NOMO-1 treated with DMSO at 0.1 percent for 48 hours (cell line): Measurements from ENCODE around the gene DGLUCY.
A peak's percentile ranks its signal among the peaks of the same experiment; 100 is the strongest.
"Not testable (repeated sequence)": the region's sequence is repeated elsewhere in the genome, so short reads cannot be mapped to it uniquely, and the experiment has no call there.

Experiments used
- DNase-seq: peaks from one replicate; lab custom pipeline; 2025; ENCODE audit not compliant: unreplicated experiment; lab: John Stamatoyannopoulos, UW

DGLUCY gene

DNA sequence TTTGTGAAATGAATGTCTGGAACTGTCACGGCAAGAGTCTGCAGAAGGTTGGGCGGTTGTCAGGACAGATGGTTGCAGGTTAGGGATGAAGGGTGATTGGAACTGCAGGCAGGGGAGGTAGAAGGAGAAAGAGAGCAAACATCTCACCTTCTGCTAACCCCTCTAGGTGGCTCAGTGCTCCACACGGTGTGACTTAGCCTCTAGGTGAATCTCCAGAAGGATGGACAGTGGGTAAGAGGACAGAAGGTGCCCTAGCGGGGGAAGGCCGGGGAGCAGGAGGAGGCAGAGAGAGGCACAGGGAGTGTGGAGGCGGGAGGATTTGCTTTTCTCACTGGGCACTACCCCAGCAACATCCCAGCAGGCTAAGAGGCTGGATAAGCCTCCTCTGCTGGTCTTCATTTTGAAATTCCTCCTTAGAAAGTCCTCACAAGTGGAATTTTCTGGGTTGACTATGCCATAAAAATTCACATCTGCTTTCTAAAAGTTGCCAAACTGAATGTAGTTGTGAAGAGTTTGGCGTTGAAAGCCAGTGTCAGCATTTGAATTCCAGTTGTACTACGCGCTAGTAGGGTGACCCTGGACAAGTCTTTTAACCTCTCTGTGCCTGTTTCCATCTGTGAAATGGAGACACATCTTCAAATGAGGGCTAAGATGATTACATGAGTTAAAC, 141.3 kb downstream of the DGLUCY start:
- no peak for DNase-seq

DNA sequence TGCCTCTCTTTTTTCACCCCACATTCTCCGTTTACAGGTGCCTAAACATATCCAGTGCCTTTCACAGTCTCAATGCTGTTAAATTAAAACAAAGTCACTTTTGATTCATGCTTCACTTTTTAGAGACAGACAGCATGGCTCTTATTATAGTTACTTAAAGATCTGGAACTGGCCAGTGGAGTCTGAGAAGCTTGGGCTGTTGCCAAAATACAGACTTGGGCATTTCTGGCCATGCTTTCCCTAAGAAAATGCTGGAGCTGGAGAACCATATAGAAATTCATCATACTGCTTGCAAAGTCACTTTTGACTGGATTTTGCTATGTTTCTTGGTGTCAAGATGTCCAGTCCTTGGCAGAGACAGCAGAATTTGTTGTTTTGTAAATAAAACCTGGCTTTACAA, 142.8 kb downstream of the DGLUCY start:
- DNase-seq, result no peak

DNA sequence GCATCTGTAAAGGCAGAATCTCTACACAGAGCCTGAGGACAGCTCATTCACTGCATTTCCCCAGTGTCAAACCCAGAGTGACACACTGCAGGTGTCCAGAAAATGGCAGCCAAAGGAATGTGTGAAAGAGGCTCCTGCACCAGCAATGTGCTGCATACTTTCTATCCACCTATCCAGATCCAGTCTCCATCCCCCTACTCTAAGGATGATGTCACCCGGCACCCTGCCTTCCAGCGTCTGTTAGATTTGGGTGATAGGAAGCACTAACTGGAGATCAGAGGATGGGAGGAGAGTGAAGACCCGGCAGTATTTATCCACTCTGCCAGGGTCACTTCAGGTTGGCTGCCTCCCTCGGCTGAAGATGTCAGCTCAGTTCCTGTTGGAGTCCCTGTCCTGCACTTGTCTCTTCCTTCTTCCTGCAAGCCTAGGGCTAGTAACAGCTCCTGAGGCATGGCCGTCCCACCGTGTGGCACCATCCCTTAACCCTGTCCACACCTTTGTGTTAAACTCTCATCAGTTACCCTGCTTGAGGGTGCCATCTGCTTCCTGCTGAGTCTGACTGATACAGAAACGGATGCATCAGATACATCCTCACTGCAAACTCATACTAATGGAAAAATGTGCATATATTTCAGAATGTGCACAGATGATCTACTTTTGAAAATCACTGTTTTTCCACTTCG, 143.6 kb downstream of the DGLUCY start:
- DNase-seq, result no peak

DNA sequence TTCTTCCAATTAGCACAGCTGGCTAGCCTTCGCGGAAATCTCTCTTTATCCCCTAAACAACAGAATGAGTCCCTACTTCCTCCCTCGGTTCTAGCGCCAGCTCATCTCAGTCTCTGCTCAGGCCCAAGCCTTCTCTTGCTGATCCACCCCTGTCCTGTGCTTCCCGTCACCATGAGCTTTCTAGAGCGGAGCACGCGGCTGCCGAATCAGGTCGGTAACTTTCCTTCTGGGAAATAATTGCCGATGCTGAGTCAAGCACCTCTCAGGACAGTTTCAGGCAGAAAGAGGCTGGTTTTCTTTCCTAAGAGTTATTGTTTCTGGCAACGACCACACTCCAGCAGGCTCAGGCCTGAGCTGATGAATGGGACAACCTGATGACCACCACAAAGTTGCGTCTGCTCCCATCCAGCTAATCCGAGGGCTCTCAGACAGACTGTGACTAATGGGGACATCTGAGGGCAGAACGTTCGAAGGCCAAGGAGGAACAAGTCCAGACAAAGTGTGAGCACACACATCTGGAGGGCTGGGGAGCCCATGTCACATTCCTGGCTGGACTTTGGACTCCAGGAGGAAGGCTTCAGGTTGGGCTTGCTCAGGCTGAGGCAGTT, 144.2 kb downstream of the DGLUCY start:
- peak; percentile 9 for DNase-seq

DNA sequence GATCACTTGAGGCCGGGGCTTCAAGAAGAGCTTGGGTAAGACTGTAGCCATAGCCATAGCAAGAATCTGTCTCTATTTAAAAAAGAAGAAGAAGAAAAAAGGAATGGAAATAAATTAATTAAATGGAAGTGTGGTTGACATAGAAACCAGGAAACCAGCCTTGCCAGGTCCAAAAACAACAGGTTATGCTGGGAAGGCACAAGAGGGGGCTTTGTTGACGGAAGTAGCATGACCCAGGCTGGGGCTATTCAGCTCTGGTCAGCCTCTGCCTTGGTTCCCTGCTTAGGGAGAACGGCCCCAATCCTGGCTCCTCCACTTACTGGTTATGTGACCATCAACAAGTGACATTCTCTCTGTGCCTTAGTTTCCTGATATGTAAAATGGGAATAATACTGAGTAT, 145.0 kb downstream of the DGLUCY start:
- DNase-seq, result no peak

DNA sequence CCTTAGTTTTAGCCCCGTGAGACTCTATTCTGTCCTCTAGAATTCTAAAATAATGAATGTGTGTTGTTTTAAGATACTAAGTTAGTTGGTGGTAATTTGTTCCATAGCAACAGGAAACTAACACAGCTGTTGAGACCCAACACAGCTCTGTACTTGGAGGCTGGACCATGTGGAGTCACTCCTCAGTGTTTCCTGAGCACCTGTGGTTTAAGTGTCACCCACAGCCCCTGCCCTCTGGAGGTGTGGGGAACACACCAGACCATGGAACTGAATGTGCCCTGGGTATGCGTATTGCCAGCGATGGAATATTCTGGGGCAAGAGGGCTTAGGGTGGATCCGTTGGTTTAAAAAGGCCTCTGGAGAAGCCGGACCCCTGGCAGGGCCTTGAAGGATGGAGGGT, 147.2 kb downstream of the DGLUCY start:
- no peak for DNase-seq

DNA sequence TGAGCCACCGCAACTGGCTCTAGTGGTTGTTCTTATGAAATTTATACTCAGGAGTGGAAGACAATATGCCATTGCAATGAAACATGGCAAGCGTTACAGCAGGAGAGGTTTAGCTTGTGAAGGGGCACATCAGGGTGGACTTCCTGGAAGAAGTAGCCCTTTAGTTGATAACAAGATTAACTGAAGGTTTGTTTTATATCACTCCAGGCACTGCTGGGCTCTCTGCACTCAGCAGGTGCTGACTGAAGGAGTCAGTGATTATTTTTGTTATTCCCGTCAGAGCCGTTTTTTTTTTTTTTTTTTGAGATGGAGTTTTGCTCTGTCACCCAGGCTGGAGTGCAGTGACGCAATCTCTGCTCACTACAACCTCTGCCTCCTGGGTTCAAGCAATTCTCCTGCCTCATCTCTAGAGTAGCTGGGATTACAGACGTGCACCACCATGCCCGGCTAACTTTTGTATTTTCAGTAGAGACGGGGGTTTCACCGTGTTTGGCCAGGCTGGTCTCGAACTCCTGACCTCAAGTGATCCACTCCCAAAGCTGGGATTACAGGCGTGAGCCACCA, 148.2 kb downstream of the DGLUCY start:
- no peak for DNase-seq

DNA sequence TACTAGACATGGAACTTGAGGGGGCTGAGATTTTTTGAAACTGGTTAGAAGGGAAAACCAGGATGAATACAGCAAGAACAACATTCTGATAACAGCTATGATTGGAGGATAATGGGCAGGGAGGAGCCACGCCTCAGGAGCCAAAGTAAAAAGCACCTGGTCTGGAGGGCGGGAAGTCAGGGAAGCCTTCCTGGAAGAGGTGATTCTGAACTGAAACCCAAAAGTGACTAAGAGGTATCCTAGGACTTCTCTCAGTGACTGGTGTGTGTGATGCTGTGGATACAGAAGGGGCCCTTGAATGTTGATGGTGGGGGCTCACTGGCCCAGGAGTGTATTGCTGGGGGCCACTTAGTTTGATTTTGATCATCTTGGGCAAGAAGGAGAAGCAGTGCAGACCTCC, 149.5 kb downstream of the DGLUCY start:
- no peak for DNase-seq

DNA sequence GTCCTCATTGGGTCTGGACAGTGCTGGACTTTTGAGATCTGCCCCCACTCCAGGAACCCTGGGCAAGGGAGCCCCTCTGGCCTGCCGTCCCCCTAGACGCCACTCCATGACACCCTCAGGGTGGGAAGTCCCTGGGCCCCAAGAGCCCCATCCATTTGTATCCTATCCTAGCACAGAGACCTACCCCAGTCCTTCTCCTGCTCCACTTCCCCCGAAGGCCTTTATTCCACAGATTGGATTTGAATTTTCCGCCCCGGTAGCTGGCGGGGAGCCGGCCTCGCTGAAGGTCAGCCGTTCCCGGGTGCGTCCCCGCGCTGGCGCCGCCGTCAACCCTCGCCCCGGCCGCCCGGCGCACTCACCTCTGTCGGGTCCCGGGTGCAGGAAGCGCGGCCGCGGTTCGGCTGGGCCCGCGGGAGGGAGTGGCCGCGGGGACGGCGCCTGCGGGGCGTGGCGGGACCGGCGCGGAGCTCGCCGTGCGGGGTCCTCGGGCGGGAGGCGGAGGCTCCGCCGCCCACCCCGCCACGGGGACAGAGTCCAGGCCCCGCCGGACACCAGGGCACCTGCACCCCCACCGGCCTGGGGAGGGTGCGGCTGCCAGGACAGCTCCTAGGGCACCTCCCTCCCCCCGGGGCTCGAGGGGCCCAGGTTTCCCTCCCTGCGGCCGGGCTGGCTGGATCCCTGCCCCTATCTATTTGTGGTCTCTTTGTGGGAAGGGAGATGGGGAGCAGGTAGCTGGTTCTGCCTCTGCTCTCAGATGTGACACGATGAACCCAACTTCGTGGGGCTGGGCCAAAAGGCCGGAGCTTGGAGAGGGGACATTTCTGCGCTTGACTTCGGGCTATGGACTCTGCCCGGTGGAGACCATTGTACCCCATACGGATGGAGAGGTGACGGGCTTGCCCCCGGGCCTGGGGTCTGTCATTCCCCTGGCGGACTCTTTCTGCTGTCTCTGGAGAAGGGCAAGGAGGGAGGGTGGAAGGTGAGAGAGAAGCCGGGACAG, 150.6 kb downstream of the DGLUCY start:
- DNase-seq, result no peak

DNA sequence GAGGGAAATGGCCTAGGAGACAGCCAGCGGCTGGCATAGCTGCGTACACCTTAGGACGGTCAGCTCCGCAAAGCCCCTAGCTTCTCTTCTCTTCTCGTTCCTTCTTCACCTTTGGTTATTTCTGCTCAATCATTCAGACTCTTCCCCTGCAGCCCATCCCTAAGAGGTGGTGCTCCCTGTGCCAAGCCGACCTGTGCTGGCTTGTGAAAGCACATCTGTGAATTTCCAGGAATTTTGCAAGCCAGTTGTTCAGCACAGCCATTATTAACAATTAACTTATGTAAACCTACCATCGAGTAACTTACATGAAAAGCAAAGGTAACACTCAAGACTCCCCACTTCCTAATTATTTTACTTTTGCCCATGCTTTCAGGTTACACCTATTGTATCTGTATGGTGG, 151.5 kb downstream of the DGLUCY start:
- DNase-seq, result no peak

DNA sequence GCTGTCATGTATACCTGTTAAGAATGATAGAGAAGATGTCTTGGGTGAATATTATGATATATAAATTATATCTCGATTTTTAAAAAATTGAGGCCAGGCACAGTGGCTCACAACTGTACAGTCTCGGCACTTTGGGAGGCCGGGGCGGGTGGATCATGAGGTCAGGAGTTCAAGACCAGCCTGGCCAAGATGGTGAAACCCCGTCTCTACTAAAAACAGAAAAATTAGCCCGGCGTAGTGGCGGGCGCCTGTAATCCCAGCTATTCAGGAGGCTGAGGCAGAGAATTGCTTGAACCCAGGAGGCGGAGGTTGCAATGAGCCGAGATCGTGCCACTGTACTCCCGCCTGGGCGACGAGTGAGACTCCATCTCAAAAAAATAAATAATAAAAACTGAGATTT, 152.4 kb downstream of the DGLUCY start:
- DNase-seq, result not testable (repeated sequence)

DNA sequence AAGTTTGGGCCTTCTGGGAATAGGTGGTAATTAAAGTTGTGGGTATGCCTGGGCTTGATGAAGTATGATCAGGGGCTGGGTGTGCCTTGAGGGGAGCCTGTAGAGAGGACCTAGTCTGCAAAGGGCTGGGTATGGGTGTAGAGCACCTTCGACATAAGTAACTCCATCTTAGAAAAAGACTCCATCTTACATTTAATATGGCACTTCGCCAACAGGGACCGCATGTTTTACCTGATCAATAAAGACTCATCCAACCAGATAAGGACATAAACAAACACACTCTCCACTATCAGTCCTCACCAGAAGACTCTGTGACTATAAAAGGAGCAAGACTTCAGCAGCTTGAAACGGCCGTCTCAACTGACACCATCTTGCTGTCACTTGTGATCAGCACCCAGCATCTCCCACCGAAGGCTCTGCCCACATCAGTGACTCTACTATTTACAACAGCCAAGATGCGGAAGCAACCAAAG, 154.1 kb downstream of the DGLUCY start:
- DNase-seq, result no peak

DNA sequence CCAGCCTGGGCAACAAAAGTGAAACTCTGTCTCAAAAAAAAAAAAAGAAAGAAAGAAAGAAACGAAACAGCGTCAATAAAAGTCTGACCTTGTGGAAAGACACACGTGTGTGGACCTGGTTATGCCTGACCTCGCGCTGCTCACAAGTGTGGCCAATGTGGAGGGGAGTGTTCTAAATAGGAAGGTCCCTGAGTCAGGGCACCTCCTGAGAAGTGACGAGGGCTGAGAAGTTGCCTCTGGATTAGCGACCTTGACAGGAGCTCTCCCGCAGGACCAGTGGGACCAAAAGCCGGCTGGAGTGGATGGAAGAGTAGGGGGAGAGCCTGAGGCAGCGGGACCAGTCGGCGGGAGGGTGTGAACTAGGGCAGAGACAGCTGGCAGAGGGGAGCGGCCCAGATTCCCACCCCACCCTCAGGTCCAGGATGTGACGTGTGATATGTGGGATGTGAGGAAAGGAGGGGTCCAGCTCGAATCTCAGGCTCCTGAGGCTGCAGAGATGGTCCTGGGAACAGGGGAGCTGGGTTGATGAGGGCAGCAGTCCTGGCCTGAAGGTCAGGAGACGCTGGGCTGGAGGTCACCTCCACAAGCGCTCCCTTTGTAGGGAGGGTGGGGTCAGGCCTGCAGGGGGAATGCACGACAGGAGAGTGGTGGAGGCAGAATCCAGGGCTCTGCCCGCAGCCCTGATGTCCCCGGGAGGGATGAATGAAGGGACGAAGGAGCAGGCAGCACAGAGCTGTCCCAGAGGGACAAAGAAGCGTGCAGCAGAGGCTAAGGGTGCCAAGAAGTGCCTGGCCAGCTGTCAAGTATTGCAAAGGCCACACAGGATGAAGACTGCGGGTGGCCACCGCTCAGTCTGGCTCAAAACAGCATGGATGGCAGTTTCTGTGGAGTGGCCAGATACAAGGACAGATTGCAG, 155.5 kb downstream of the DGLUCY start:
- DNase-seq, result no peak

DNA sequence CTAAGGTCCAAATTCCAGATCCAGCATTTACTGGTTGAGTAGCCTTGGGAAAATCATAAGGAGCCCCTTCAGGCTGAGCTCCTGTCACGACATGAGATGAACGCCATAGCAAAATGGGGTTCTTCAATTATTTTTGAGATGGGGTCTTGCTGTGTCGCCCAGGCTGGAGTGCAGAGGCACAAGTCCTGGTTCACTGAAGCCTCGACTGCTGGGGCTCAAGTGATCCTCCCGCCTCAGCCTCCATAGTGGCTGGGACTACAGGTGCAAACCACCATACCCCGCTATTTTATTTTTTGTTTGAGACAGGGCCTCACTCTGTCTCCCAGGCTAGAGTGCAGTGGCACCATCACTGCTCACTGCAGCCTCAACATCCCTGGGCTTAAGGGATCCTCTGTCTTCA, 156.3 kb downstream of the DGLUCY start:
- no peak for DNase-seq

DNA sequence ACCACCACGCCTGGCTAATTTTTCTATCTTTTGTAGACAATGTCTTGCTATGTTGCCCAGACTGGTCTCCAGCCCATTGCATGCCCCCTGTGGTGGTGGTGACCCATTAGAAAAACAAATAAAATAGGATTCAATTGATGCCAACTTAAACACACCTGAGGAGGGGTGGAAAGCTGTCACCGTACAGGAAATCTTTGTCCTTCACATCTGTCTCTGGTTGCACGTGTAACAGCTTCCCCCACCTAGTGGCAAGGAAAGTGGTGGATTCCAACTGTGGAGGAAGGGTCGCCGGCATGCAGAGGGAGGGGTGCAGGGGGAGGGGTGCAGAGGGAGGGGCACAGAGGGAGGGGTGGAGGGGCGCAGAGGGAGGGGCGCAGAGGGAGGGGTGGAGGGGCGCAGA, 156.7 kb downstream of the DGLUCY start:
- DNase-seq, result no peak

DNA sequence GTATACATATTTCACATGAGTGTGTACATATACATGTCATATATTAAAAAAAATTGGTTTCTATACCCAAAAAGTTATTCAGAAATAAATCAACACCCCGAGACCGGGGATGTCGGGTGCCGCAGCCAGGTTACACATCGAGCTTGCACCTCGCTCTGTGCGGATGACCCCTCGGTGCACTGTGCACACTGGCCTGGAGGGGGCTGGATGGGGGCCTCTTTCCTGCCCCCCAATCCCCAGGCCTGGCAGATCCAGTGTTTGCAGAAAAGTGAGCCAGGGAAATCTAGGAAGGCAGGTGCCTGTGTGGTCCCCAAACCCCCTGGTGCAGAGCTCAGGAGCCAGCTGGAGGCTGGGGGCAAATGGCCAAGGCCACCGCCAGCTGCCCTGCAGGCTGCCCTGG, 157.8 kb downstream of the DGLUCY start:
- DNase-seq, result no peak

DNA sequence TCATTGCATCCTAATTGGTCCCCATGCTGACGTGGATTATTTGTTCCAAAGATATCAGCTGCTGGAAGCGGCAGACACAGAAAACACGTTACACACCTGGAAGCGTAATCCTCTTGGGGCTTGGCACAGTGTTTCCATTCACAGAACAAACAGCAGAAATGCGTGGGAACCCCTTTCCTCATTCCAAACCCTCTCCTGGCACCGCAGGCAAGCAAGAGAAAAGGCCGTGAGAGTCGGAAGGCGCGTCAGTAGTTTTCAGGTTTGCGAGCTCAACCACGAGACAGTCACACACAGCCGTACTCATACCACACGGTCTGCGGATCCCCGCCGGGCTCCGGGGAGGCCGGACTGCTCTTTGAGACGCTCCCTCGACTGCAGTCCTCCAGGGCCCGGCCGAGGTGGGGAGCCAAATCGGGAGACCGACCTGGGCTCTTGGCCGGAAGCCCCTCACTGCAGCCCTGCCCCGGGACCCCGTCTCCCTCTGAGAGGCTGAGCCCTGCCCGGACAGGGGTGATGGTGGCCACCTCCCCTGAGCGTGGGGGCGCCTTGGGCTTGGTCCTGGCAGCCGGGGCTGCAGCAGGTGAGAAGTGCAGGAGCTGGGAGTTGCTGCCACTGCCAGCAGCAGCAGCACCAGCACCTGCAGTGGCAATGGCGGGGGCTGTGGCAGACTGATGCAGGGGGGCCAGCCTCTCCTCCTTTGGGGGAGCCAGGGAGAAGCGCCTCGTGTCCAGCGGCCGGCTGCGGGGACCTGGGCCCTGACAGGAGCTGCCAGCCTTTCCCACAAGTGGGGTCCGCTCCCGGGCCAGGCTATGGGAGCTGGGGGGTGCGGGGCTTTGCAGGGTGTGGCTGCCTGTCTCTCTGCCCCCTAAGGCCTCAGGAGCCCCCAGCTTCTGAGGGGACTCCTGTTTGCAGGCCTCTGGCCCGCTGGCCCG, 158.7 kb downstream of the DGLUCY start:
- no peak for DNase-seq

DNA sequence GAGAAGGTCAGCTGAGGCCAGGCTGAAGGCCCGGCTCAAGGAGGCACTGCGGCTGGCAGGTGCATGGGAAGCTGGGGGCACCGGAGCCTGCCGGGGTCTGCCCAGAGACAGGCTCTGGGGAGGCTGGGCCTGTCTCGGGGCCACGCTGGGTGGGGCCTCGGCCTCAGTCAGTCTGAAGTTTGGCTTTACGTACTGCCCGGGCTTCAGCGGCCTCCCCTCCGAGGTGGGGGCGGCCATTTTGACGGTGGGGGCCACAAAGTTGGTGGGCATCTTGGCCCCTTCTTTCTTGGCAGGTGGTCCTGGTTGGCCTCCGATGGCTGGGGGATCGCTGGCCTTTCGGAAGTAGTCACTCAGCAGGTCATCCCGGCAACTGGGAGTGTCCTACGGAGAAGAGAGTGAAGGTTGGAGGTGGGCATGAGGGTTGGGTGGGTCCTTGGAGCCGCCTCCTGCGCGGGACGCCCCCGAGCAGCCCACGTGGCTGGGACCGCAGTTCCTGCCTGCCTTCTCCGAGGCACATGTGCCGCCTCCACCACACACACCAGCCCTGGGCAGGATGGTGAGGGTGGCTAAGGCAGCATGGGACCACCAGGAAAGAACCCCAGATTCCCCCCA, 159.5 kb downstream of the DGLUCY start:
- DNase-seq, result no peak
